Globus pallidus (tissue), 1 donor: ENCODE results near the gene OSBPL1A.

ENCODE experiments used
- DNase-seq: peaks from one replicate; pipeline ENCODE4 v3.0.0-alpha.2; 2015; ENCODE audit warnings: low spot score

The OSBPL1A gene

DNA sequence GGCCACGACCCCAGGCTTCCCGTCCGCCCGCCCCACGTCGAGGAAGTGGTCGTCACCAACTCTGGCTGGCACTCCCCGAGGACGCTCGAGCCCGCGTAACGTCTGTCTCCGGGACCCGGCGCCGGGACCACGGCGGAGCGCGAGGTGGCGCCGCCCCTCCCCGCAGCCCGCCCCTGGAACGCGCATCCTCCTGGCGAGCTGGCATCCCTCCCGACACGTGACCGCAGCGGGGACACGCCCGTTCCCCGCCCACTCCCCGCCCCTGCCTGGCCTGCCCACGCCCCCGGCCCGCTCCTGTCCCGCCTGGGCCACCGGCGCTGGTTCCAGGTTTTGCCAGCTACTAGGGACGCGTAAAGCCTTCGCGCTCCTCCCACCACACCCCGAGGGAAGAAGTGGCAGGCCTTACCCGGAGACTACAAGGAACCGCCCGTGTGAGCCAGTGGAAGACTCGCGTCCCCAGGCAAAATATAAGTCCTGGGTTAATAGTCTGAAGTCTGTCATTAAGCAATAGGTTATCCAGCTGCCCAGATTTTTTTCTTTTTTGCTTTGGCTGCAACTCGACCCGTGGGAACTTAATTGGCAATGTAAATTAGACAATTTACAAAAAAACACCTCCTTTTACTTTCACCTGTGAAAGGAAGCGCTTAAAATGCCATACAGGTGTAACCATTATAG lies at the start of gene OSBPL1A:
Gene OSBPL1A (minus strand): TSS at position 131 of the 675 bp plus-strand sequence. CDS start 20,291 bp downstream, outside the sequence.
- DNase-seq = peak; percentile 88

DNA sequence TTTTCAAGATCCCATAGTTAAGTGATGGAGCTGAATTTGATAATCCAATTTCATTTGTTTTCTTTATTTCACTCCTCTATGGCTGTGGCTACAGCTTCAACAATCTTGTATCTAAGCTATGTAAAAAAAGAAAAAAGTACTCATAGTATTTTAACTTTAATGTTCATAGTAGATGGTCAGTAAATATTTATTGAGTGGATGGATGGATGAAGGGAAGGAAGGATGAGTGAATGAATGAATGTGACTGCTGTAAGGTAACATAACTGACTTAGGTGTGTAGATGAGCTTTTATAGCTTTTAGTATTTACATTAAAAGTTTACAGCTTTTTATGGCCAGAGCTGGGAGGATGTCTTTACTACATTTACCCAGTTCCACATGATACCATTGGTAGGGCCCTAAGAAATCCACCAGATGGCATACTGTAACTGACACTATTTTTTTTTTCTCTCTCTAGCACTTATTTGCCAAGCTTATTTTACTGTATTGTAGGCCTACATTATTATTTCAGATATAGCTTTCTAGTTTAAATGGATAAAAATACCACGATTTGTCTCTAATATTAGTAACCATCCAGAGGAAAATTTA lies 49.4 kb upstream of the OSBPL1A start:
- no peak for DNase-seq

DNA sequence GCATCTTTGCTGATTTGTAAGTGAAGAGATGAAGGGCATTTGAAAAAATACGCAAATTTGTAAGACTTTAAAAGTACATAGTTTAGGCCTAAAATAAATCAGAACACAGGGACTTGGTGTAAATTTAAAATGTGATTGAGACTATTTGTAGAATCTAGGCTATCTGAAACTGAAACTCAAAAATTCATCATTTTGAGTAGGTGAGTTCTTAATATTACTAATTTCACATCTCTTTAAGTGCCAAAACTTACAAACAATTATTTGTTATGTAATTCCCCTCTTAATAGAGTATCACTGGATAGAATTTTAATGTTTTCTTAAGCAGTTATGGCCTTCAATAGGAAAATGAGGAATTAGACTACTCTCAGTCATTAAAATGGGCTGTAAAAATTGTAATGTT lies 48.8 kb upstream of the OSBPL1A start:
- no peak for DNase-seq

DNA sequence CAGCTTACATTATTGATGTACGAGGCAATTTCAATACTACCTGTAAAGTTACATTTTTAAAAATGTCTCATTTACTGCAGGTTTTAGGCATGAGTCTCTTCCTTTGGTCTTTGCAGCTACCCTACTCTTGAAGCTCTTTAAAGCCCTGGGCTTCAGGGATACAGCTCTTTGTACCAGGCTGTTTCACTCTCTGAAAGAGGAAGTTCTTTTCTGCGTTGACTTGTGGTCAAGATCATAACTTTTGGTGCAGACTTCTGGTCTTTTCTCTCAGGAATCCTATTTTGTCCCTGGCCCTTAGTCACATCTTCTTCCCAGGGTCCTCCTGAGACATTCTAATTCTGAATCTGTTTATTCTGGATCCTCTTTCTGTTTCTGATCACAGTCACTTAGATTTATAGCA lies 46.2 kb upstream of the OSBPL1A start:
- no peak for DNase-seq

DNA sequence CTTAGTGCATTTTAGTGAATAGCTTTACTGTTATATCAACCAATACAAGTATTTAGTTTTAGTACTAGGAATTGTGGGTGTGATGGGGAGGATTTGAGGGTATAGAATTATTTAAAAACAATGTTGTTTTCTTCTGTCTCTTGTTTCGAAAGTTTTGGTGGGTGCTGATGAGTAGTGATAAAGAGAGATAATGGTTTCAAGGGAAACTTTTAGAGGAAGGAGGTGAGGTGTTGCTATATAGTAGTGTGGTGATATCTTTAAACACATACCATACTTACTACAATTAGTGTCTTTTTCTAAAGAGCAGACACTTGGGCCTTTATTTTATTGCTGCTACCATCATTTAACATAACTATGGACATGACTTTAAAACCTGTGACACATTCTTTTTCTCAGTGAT lies 39.3 kb upstream of the OSBPL1A start:
- no peak for DNase-seq

DNA sequence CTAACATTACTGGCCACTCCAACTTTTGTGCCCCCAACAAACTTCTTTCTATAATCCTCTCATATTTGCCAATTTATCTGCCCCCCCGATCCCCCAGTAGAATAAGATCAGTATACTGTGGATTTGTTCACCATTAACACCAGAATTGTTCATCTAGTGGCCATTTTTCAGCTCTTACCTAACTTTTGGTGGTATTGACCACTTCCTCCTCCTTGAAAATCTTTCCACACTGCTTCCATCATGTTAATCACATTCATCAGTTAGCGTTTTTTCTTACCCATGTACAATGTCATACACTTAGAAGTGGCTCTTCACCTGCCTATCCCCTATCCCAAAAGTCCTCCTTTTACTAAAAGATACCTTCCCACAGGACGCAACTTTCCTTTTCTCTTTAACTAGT lies 35.0 kb upstream of the OSBPL1A start:
- no peak for DNase-seq

DNA sequence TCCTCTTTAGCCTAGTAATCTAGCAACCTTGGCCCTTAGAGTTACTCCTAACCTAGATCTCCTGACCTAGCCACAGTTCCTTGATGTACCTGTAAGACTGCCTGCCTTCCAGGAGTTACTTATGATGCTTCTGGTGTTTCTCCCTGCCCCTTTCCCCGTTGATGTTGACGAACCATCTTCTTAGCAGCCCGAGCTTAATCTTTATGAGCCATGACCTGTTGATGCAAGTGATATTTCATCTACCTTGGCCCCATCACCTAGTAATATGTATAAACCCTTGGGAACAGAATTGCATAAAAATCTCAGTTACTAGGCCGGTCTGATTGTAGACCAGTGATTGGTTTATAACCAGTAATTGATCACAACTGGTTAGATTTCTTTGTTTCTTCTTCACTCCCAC lies 31.6 kb upstream of the OSBPL1A start:
- no peak for DNase-seq

DNA sequence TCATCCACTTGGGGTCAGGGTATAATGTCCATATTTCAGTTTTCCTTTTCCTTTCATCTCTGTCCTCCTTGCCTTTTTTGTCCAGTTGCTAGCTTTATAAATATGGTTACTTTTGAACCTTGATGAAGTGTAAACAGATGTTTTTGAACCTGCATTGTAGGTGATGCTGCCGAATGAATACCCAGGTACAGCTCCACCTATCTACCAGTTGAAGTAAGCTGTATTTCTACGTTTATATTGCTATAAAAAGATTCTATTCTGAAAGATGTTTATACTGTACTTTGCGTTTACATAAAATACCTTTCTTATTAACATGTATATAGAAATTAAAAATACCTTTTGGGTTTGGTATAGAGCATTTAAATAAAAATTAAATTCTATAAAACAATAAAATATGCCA lies 31.1 kb upstream of the OSBPL1A start:
- no peak for DNase-seq

DNA sequence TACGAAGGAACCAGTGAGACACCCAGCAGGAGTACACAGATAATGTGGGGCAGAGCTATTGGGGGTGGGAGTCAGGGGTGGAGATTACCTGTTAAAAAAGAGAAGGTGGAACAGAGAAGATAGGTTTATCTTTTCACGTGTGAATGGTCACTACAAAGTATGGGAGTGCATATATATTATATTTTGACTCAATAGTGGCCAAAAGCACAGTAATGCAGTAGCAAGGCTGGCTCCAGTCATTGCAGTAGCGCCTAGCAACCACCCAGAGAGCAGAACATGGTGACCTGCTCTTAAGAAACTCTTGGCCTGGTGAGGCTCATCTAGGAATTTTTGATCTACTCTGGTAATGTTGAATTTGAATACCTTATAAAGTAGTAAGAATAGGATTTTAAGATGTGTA lies 29.9 kb upstream of the OSBPL1A start:
- DNase-seq = no peak

DNA sequence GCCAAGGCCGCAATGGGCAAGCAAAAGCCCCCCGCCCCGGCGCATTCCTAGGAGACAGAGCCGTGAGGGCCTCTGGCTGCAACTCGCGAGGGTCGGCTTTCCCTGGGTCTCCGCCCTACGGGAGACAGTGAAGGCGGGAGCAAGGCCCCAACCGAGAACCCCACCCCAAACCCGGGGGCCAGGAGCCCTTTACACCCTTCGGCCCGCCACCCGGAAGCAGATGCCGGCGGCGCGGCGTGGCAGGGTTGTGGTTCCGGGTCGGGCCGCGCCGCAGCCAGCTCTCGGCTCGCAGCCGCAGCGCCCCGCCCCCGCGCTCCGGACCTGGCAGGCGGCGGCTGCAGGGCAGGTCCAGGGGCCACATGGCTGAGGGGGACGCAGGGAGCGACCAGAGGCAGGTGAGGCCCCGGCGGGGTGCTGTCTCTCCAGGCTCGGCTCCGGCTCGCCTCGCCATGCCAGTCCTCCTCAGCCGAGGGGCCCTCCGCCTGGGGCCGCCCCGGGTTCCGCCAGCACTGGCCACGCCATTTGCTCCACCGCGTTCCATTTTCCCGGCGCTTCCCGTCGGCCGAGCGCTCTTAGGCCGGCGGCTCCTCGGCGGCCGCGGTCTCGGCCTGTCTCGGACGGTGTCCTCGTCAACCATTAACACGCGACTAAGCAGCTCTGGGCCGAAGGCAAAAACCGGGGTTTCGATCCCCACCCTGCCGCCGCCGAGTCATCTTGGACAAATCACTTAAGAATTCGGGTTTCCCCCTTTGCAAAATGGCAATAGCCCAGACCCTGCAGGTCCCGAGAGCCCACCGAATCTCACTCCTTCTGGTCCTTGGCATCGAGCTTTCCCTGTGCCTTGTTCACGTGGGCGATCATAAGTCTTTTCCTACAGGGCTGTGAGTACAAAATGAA lies 29.0 kb upstream of the OSBPL1A start, which contains the start of gene IMPACT:
Gene IMPACT (plus strand): TSS at position 273 of the 897 bp plus-strand sequence. CDS start 87 bp downstream, at position 360.
- peak; percentile 73 for DNase-seq

DNA sequence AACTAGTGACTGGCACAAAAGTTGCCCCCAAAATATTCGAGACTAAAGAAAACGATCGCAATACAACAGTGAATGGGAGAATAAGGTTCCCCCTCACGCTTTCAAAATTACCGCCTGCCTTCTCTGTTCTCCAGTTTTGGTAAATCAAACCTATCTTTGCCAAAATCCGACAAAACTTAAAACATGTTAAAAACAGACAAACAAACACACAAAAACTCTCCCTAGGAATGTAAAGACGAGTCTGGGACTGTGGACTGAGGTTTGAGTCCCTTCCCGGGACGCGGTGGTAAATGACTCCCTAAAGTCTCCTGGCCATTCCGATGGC lies 28.4 kb upstream of the OSBPL1A start:
- no peak for DNase-seq

DNA sequence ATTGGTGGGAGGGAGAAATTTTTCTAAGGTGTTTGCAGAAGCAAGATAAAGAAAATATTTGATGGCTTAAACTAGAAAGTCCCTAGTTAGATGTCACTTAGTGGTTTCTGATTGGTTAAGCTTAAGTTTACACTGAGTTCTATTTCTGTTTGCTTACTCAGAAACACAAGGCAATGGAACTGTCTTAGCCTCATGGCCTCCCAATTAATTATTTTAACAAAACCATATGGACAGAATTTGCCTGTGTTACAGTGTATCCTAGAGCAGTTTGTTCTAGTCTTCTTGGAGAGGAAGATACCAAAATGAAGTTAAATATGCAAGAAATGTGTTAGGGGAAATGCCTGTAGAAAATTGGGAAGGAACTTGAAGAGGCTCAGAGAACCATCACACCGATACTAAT lies 24.2 kb upstream of the OSBPL1A start:
- no peak for DNase-seq

DNA sequence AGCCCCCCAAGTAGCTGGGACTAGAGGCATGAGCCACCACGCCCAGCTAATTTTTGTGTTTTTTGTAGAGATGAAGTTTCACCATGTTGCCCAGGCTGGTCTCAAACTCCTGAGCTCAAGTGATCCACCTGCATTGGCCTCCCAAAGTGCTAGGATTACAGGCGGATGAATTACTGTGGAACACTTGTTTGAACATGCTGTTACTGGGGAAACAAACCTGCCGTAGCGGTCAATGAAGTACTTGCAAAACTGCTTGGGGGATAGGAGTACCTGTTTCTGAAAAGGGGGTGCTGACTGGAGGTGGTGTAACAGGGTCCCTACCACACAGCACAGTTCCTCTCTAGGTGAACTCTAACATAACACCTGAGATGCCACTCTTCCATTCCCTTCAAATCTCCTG lies 22.9 kb upstream of the OSBPL1A start:
- no peak for DNase-seq

DNA sequence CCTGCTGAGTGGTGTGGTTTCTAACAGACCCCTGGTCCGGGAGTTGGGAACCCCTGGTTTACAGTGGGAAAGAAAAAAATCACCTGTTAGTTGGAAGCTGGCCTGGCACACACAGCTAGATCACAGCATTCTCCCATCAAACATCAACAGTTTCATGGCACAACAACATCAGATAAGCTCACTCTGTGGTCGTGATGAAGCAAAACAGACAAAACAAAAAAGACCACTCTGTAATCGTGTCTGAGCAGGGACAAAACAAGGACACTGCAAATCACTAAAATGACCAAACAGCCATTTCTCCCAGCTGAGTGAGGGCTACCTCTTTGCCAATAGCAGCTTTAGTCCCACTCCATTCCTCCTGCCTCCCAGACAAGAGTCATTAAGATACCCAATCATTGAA lies 19.9 kb upstream of the OSBPL1A start:
- DNase-seq = no peak

DNA sequence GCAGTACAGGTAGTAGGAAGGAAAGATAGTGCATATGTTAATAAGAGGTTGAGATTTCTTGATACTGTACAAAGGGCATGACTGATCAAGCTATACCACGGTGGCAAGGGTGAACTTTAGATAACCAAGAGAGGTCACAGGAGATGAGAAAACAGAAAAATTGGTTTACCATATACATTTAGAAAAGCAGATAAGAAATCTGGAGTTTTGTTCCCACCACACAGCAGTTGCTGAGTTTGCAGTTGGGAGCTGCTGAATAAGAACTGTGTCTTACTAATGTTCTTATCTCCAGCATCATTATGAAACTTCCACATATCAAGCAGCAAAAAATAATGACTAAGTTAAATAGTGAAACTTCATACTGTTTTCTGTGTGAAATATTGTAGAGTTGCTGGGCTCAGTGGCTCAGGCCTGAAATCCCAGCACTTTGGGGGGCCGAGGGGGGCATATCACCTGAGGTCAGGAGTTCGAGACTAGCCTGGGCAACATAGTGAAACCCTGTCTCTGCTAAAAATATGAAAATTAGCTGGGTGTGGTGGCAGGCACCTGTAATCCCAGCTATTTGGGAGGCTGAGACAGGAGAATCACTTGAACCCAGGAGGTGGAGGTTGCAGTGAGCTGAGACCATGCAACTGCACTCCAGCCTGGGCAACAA lies 16.9 kb upstream of the OSBPL1A start:
- DNase-seq = no peak

DNA sequence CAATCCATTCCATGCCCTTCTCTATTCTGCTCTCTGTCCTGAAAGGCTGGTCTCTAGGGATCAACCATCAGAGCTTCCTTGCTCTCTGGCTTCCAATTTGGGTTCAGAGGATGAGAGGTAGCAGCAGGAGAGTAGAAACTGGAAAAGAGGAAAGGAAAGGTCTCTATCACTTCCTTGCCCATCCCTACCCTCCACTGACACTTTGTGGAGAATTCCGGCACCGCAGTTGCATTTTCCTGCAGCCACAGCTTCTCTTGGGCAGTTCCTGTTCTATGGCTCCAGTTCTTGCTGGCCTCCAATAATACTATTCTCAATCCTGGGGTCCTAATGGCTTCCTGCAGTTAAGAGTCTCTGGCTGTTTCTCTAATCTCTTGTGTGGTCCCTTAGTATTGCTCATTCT lies 15.5 kb upstream of the OSBPL1A start:
- peak; percentile 17 for DNase-seq

DNA sequence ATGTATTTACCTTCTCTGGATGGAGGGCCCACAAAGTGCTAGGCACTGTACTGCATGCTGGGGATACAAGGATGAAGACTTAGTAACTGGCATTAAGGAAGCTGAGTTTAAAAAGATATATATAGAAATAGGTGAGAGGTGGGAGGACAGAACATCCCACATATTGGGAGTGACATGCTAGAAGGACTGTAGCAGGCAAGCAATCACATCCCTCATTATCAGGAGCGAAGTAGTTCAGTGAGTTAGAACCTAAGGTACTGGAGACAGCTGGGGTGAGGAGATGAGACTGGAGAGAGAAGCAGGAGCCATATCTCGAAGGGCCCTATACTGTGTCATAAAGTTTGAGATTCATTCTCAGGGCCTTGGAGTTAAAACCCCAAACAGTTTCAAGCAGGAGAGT lies 10.9 kb upstream of the OSBPL1A start:
- DNase-seq = no peak

DNA sequence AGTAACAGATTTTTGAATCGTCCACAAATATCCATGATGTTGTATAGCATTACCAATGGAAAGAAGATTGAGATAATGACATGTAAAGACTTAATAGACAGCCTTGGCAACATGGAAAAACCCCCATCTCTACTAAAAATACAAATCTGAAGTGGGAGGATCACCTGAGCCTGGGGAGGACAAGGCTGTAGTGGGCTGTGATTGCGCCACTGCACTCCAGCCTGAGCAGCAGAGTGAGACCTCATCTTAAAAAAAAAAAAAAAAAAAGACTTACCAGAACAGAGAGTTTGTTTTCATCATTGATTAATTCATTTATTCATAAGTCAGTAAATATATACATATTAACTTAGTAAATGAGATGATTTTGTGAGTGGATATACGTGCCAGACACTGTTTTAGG lies 7.0 kb upstream of the OSBPL1A start:
- DNase-seq = no peak

DNA sequence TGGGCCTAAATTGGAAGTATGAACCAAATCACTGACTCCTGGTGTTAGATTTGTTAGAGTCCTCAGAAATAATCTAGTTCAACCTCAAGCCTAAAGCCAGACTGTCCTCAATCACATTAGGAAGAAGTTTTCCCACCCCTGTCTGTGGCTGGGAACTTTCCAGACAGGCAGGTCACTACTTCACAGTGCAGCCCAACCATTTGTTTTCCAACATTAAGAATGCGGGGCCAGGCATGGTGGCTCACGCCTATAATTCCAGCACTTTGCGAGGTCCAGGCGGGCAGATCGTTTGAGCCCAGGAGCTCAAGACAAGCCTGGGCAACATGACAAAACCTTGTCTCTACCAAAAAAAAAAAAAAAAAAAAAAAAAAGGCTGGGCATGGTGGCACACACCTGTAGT lies 5.5 kb upstream of the OSBPL1A start:
- no peak for DNase-seq

DNA sequence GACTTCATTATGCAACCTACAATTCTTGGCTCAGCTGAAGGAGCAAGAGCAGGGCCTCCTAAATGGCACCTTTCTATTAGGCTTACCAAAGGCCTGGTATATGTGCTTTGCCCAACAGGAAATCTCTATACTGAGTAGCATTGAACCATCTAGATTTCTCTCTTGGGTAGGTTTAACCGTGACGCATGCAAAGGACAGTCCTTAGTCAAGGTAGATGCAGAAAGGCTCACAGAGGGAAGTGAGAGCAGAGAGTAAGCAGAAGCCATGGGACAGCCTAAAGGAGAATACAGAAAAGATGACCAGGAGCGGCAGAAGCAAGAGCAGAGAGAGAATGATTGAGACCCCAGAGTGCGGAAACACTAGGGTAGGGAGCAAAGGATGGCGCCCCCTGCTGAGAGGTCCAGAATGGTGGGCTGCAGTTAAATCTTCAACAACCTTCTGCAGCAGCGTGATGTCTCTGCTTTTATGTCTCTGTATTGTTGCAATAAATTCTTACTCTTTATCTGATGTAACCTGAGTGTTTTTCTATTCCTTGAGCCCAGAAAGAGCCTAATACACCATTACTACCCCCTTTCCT lies 4.7 kb upstream of the OSBPL1A start:
- DNase-seq = peak; percentile 13

DNA sequence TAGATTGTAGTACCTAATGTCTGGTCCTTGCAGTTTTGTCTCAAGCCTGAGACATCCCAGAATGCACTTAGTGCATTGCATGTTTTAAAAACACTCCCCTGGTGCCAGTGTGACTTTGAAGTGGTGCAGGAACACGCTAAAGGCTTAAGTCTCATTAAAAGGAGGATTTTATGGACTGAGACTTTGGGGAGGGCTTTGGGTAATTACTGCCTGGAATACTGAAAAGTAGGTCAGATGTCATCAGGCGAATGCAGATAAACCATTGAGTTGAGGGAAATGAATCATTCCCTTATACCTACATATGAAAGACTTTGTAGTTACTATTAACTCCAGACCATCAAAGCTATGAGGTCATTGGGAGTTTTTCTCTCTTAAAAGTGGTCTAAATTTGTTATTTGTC lies 3.0 kb upstream of the OSBPL1A start:
- no peak for DNase-seq

DNA sequence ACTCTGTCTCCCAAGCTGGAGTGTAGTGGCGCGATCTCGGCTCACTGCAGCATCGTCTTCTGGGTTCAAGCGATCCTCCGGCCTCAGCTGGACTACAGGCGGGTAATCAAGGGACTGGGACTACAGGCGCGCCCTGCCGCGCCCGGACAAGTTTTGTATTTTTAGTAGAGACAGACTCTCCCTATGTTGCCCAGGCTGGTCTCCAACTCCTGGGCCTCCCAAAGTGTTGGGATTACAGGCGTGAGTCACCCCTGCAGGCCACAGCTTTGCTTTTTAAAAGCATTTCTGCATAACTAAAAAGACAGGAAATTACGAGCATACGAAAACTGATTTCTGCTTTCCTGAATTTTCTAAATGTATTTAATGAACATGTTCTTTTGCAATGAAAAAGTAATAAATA lies 916 bp upstream of the OSBPL1A start:
- DNase-seq = peak; percentile 5
